Neural progenitor cell (in vitro differentiated cells): ENCODE data around the gene MTCL3.

Experiments
- DNase-seq: peaks from one replicate; pipeline ENCODE4 v3.0.0-alpha.2; 2016; ENCODE audit warnings: low spot score
- H2AFZ ChIP-seq: fragments of 200-600 bp; sonication (generic); replicated peaks from 2 replicates; pipeline ENCODE4 v1.6.1; 2016; ENCODE audit warnings: antibody characterized with exemption
- H3F3A ChIP-seq: fragments of 200-600 bp; sonication (generic); 2 replicates; pipeline ENCODE4 v1.6.1; 2016; ENCODE audit warnings: antibody characterized with exemption, low read depth
- H3K27ac ChIP-seq: fragments of 200-600 bp; sonication (generic); 2 replicates; pipeline ENCODE4 v1.5.1; 2016; ENCODE audit warnings: mild to moderate bottlenecking
- H3K27me3 ChIP-seq: fragments of 200-600 bp; sonication (generic); 2 replicates; pipeline ENCODE4 v1.6.1; 2016; ENCODE audit warnings: mild to moderate bottlenecking, moderate library complexity
- H3K36me3 ChIP-seq: fragments of 200-600 bp; sonication (generic); 2 replicates; pipeline ENCODE4 v1.5.1; 2016
- H3K4me1 ChIP-seq: fragments of 200-600 bp; sonication (generic); 2 replicates; pipeline ENCODE4 v1.6.1; 2016; ENCODE audit warnings: mixed run types
- H3K4me2 ChIP-seq: fragments of 200-600 bp; sonication (generic); 2 replicates; pipeline ENCODE4 v1.6.1; 2016
- H3K4me3 ChIP-seq: fragments of 200-600 bp; sonication (generic); 2 replicates; pipeline ENCODE4 v1.5.1; 2016
- H3K79me2 ChIP-seq: fragments of 200-600 bp; sonication (generic); 2 replicates; pipeline ENCODE4 v1.6.1; 2016; ENCODE audit warnings: low read depth
- H3K9ac ChIP-seq: fragments of 200-600 bp; sonication (generic); 2 replicates; pipeline ENCODE4 v1.6.1; 2016
- H3K9me3 ChIP-seq: fragments of 200-600 bp; sonication (generic); 2 replicates; pipeline ENCODE4 v1.5.1; 2016; ENCODE audit warnings: low read depth
- H4K20me1 ChIP-seq: fragments of 200-600 bp; sonication (generic); 2 replicates; pipeline ENCODE4 v1.6.1; 2016; ENCODE audit warnings: low read depth
- H3K27ac Mint-ChIP-seq: 3 replicates; pipeline ENCODE4 v1.8.0; 2021; ENCODE audit warnings: mixed read lengths
- H3K27me3 Mint-ChIP-seq: 2 replicates; pipeline ENCODE4 v1.8.0; 2022; ENCODE audit warnings: low read depth, mild to moderate bottlenecking, inconsistent platforms, moderate library complexity, mixed read lengths; ENCODE audit not compliant: insufficient read depth
- H3K36me3 Mint-ChIP-seq: 3 replicates; pipeline ENCODE4 v1.8.0; 2021; ENCODE audit warnings: mixed read lengths
- H3K4me1 Mint-ChIP-seq: 3 replicates; pipeline ENCODE4 v1.8.0; 2021; ENCODE audit warnings: mixed read lengths
- H3K4me3 Mint-ChIP-seq: 3 replicates; pipeline ENCODE4 v1.8.0; 2021; ENCODE audit warnings: mild to moderate bottlenecking, moderate library complexity, mixed read lengths
- H3K9me3 Mint-ChIP-seq: 3 replicates; pipeline ENCODE4 v1.8.0; 2020; ENCODE audit warnings: mixed read lengths
- EZH2 ChIP-seq: fragments of 200-600 bp; sonication (generic); IDR thresholded peaks from 2 replicates; pipeline ENCODE4 v1.6.1; 2017; ENCODE audit warnings: antibody characterized with exemption, mild to moderate bottlenecking, moderate library complexity
- EZH2phosphoT487 ChIP-seq: fragments of 200-600 bp; sonication (generic); IDR thresholded peaks from 2 replicates; pipeline ENCODE4 v1.6.1; 2017; ENCODE audit warnings: antibody characterized with exemption
- TF ChIP-seq, protein P1 (sequence below): fragments of 200-600 bp; sonication (generic); IDR thresholded peaks from 2 replicates; pipeline ENCODE4 v1.5.1; 2017; ENCODE audit warnings: antibody characterized with exemption, mild to moderate bottlenecking

MTCL3 gene

DNA sequence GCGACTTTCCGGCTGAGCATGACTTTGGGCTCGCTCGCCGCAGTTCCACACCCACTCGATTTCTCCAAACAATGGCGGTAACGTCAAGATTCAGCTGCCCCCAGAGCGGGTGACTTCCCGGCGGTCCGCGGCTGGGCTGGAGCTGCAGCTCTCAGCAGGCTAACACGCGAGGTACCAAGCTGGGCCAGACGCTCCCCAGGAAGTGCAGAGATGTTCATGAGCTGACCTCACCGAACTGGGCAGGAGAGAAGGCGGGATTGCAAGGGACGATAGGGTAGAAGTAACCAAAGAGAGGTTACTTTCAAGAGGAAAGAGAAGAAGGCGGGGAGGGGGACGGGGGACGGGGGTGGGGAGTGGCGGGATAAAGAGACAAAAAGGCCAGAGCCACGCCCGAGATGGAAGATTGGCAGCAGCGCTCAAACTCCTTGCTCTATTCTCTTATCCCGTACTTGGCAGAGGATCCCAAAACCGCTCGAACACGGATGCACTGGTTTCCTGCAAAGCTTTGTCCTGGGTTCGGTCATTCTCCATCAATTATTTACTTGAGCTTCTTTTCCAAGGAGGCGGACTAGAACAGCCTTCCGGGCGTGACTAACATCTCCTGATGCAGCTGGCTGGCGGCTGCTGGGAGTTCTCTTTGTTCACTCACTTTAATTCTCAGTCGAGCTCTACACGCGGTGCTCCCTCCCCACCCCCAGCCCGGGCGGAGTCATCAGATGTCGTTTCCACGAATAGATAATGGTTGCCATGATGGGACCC lies at the start of gene MTCL3:
TSS of gene MTCL3 (minus strand) at position 626 of the 759 bp plus-strand sequence.
- Histone ChIP-seq H4K20me1 (peaks cover 17% of the 10 kb centered on the region), H3K9me3 (no peaks in the 10 kb centered on the region), H3K9ac (peak within 1 kb of the TSS; percentile 23), H3K4me3 (peak within 1 kb of the TSS; percentile 65), H2AFZ (peak within 1 kb of the TSS; percentile 97), H3K4me2 (peak within 1 kb of the TSS; percentile 94), H3K4me1 (peaks cover 26% of the 10 kb centered on the region), H3K27ac (no peak within 1 kb of the TSS), H3K79me2 (peaks cover 15% of the 10 kb centered on the region), H3K36me3 (no peaks in the 10 kb centered on the region), H3F3A (peaks cover 56% of the 10 kb centered on the region), H3K27me3 (peaks cover 10% of the 10 kb centered on the region)
- Mint-ChIP-seq H3K27me3 (peaks cover 8% of the 10 kb centered on the region), H3K4me1 (peaks cover 40% of the 10 kb centered on the region), H3K27ac (peak within 1 kb of the TSS; percentile 98), H3K36me3 (peaks cover 7% of the 10 kb centered on the region), H3K4me3 (peak within 1 kb of the TSS; percentile 96), H3K9me3 (no peaks in the 10 kb centered on the region)
- TF ChIP-seq EZH2phosphoT487 (no peak), EZH2 (peak; percentile 31)
- peak; percentile 86 for DNase-seq

DNA sequence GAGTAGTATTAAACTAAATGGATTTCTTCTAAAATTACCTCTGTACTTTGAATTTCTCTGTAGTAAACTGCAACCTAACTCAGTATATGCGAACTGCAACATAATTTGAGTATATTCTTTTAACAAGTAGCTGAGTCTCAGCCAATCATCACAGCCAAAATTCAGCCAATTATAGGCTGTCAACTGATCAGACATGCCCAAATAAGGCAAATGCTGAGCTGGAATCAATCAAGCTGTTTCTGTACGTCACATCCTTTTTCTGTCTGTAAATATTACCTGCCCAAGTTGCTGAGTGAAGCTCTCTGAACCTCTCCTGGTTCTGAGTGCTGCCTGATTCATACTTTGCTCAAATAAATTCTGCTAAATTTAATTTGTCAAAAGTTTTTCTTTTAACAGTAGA lies 48.3 kb upstream of the MTCL3 start:
- Mint-ChIP-seq H3K27ac (no peak overlapping the region), H3K4me1 (no peaks in the 10 kb centered on the region), H3K4me3 (no peak overlapping the region), H3K36me3 (no peaks in the 10 kb centered on the region), H3K9me3 (no peaks in the 10 kb centered on the region), H3K27me3 (no peaks in the 10 kb centered on the region)
- Histone ChIP-seq H3K4me1 (no peaks in the 10 kb centered on the region), H3K27me3 (no peaks in the 10 kb centered on the region), H3F3A (no peaks in the 10 kb centered on the region), H3K79me2 (no peaks in the 10 kb centered on the region), H3K9ac (no peak overlapping the region), H4K20me1 (no peaks in the 10 kb centered on the region), H3K4me2 (no peak overlapping the region), H2AFZ (no peak overlapping the region), H3K27ac (no peak overlapping the region), H3K4me3 (no peak overlapping the region), H3K9me3 (no peaks in the 10 kb centered on the region), H3K36me3 (no peaks in the 10 kb centered on the region)
- DNase-seq = no peak
- TF ChIP-seq EZH2phosphoT487 = no peak
- no peak for TF ChIP-seq EZH2

- H3K4me1 ChIP-seq = no peaks in the 10 kb centered on the region
- H4K20me1 ChIP-seq = no peaks in the 10 kb centered on the region
- H3K27me3 Mint-ChIP-seq = no peaks in the 10 kb centered on the region
- no peak overlapping the region for H3K4me2 ChIP-seq
- H3K36me3 Mint-ChIP-seq = no peaks in the 10 kb centered on the region
- no peak for DNase-seq
- H3K4me1 Mint-ChIP-seq = no peaks in the 10 kb centered on the region
- H3K9me3 Mint-ChIP-seq = no peaks in the 10 kb centered on the region
- H3F3A ChIP-seq = no peaks in the 10 kb centered on the region
- no peak overlapping the region for H2AFZ ChIP-seq
- H3K79me2 ChIP-seq = no peaks in the 10 kb centered on the region
- no peak overlapping the region for H3K4me3 Mint-ChIP-seq
- H3K4me3 ChIP-seq = no peak overlapping the region
- TF ChIP-seq EZH2phosphoT487 = no peak
- TF ChIP-seq, protein P1, sequence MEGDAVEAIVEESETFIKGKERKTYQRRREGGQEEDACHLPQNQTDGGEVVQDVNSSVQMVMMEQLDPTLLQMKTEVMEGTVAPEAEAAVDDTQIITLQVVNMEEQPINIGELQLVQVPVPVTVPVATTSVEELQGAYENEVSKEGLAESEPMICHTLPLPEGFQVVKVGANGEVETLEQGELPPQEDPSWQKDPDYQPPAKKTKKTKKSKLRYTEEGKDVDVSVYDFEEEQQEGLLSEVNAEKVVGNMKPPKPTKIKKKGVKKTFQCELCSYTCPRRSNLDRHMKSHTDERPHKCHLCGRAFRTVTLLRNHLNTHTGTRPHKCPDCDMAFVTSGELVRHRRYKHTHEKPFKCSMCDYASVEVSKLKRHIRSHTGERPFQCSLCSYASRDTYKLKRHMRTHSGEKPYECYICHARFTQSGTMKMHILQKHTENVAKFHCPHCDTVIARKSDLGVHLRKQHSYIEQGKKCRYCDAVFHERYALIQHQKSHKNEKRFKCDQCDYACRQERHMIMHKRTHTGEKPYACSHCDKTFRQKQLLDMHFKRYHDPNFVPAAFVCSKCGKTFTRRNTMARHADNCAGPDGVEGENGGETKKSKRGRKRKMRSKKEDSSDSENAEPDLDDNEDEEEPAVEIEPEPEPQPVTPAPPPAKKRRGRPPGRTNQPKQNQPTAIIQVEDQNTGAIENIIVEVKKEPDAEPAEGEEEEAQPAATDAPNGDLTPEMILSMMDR = no peak
- no peak for TF ChIP-seq EZH2
- no peaks in the 10 kb centered on the region for H3K9me3 ChIP-seq
- H3K9ac ChIP-seq = no peak overlapping the region
- H3K27ac Mint-ChIP-seq = no peak overlapping the region
- no peak overlapping the region for H3K27ac ChIP-seq
- H3K27me3 ChIP-seq = no peaks in the 10 kb centered on the region
- no peaks in the 10 kb centered on the region for H3K36me3 ChIP-seq
These were observed 47.5 kb upstream of the MTCL3 start for GRCh38 chr6:127566651-127567050.

DNA sequence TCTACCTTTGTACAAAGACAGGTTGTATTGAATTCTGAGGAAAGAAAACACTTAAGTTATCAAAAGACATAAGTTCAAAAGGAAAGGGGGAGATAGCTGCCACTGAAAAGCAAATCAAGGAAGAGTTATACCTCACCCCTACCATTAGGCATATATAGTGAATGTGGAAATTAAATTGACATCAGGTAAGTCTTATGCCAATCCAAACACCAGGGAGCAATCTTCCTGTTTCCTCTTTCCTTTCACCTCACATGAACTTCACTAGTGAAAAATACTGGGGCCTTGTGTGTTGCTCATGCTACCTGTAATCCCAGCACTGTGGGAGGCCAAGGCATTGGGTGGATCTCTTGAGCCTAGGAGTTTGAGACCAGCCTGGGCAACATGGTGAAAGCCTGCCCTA lies 47.0 kb upstream of the MTCL3 start:
- H4K20me1 ChIP-seq = no peaks in the 10 kb centered on the region
- no peak overlapping the region for H3K4me2 ChIP-seq
- no peaks in the 10 kb centered on the region for H3K36me3 Mint-ChIP-seq
- no peaks in the 10 kb centered on the region for H3K4me1 Mint-ChIP-seq
- H3K27me3 ChIP-seq = no peaks in the 10 kb centered on the region
- no peak for TF ChIP-seq EZH2
- TF ChIP-seq EZH2phosphoT487 = no peak
- TF ChIP-seq, protein P1 = no peak
- H3K9me3 ChIP-seq = no peaks in the 10 kb centered on the region
- H3K4me3 ChIP-seq = no peak overlapping the region
- no peaks in the 10 kb centered on the region for H3K27me3 Mint-ChIP-seq
- no peaks in the 10 kb centered on the region for H3F3A ChIP-seq
- H3K79me2 ChIP-seq = no peaks in the 10 kb centered on the region
- no peaks in the 10 kb centered on the region for H3K9me3 Mint-ChIP-seq
- no peak overlapping the region for H3K27ac Mint-ChIP-seq
- H3K4me1 ChIP-seq = no peaks in the 10 kb centered on the region
- DNase-seq = no peak
- no peak overlapping the region for H3K4me3 Mint-ChIP-seq
- no peak overlapping the region for H3K27ac ChIP-seq
- no peaks in the 10 kb centered on the region for H3K36me3 ChIP-seq
- H3K9ac ChIP-seq = no peak overlapping the region
- no peak overlapping the region for H2AFZ ChIP-seq
